NCI-H1417 (cell line): ENCODE measurements around the gene RASSF8.
"Not testable (repeated sequence)": the region's sequence is repeated elsewhere in the genome, so short reads cannot be mapped to it uniquely, and the experiment has no call there.

Source experiments
- DNase-seq, 3 experiments: peaks; one replicate each; lab custom pipeline; 2025; lab: John Stamatoyannopoulos, UW

RASSF8 gene

DNA sequence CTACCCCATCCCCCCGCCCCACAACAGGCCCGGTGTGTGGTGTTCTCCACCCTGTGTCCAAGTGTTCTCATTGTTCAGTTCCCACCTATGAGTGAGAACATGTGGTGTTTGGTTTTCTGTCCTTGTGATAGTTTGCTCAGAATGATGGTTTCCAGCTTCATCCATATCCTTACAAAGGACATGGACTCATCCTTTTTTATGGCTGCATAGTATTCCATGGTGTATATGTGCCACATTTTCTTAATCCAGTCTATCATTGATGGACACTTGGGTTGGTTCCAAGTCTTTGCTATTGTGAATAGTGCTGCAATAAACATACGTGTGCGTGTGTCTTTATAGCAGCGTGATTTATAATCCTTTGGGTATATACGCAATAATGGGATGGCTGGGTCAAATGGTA lies 98.8 kb downstream of the RASSF8 start:
- DNase-seq: not testable (repeated sequence)

DNA sequence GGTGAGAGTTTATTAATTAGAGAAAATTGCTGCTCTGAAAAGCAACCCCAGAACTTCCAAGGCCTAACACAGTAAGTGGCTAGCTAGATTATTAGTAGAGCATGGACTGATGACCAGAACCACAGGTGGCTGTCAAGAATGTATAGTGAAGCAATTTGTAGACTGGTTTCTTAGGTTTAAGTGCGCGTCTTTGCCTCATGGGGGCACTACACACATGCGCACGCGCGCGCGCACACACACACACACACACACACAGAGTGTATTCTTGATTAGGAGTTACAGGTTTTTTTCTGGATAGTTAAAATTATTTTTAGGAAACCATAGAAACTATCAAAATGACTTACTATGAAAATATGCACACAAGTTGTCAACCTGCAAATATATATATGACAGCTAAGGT lies 99.8 kb downstream of the RASSF8 start:
- no peak for DNase-seq

DNA sequence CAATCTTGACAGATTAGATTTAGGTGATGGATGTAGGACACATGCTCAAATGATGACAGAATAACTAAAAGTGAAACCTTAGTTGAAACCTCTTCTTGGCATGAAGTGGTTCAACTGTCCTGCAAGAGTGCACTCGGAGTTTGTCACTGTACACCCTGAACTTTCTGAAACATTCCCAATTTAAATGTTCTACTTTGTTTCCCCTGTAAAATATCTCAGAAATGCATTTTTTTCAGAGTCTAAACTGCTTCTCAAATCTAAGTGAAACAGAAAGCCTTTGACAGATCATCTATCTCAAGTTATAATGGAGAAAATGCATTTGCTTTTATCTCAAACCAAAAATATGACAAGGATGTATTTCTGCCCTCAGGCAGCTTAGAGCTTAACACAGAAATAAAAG lies 100.3 kb downstream of the RASSF8 start:
- no peak for DNase-seq

DNA sequence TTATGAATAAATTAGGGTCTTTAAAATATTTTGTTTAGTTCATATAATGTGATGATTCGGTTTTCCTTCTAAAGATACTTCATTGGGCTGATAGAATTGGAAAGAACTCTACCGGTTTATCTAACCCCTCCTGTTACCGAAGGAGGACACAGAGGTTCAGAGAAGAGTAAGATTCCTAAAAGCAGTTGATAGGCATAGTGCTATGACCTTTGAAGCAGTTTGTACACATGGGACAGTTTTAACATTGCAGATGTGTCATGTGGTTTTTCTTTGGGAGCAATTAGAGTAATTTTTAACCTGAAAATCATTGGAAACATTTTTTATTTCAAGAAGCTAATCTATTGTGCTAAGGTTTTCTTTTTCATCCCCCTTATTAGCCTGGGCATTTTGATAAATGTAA lies 103.5 kb downstream of the RASSF8 start:
- no peak for DNase-seq

DNA sequence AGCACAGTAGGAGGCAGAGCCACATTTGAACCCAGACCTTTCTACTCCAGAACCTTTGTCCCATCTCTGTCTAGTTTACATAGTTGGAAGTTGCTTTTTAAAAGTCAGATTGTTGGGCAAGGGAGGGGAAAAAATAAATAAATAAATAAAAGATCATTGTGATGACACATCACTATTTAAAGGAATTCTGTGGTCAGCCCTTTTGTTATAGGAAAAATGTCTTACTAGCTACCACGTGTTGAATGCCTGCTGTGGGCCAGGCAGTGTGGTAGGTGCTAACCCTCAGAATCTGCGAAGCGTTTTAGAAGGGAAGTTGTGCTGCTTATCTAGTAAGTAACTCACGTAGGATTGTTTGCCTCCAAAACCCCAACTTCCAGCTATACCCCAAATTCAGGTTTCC lies 104.1 kb downstream of the RASSF8 start:
- DNase-seq: no peak

DNA sequence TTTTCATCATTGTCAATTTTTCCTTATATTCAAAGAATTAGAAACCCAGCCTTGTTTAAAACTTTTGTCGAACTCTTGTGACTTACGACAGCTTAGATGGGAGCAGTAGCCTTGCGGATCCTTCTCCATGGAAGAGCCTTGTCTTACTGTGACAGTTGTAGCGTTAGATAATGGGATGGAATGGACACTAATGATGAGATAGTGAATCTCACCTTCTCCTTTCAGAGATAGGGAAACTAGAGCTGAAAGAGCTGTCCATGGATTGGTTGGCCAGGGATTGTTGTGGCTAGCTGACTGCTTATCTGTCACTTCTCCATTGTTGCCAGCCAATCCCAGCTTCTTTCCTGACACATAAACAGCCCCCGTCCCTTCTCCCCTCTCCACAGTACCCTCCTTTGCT lies 107.0 kb downstream of the RASSF8 start:
- DNase-seq: no peak

DNA sequence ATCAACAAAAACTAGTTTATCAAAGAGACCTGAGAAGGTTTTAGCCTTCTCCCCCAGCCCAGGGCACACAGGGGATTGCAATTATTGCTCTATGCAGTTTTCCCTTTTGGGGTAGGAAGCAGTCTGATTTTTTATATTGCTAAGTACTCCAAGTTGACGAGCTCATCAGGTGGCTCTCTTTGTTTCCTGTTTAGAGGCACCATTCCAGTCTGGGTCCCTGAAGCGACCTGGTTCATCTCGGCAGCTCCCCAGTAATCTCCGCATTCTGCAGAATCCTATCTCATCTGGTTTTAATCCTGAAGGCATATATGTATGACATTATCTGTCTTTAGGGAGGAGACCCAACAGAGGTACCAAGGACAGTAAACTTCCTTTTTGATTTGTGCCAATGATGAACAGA lies 110.0 kb downstream of the RASSF8 start:
- no peak for DNase-seq

DNA sequence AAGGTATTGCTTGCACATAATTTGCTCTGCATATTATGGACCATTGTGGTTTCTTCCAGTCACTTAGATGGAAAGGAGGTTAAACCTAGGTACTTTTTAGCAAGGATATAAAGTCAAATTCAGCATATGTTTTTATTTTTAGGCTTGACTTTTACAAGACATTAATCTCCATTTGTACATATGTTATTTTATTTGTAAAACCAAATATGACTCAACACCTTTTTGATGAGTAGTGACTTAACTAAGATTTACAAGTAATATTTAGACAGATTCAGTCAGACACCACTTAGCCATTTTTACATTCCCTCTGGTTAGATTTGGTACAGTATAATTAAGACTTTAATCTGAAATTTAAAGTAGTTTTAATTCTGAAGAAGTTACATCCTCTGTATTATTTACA lies 111.3 kb downstream of the RASSF8 start:
- DNase-seq: no peak

DNA sequence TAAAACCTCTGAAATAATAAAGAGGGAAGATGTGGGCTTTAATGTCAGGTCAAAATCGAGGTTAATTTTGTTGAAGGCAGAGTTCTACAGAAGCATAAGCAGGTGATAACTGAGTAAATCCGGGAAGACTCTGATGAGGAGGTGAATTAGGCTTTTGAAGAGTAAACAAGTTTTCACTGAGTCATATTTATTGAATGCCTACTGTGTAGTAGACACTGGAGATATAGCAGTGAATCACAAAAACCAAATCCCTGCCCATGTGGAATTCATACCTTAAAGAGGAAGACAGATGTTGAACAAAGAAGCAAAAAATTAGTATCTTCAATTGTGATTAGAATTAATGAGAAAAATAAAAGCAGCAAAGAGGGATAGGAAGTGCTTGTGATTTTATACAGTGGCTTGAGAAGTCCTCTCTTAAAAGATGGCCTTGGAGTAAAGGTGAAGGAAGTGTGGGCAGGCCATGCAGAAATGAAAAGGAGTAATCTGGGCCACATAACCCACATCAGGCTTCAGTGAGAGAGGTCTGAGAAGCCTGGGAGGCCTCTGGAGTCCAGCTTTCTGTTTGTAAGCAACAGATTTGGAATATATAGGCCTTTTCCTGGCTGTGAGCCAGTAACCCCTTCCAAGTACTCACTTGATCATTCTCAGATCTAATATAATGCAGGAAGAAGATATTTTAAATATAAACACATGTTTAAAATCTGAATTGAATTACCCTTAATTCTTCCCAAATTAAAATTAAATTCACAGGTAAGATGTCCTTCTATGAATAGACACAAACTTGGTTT lies 119.6 kb downstream of the RASSF8 start:
- no peak for DNase-seq

DNA sequence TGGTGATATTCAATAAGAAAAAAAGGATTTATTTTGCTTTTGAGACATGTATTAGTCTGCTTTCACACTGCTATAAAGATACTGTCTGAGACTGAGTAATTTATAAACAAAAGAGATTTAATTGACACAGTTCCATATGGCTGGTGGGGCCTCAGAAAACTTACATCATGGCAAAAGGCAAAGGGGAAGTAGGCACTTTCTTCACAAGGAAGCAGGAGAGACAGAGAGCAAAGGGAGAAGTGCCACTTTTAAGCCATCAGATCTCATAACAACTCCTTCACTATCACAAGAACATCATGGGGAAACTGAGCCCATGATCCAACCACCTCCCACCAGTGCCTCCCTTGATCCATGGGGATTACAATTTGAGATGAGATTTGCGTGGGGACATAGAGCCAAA lies 122.4 kb downstream of the RASSF8 start:
- no peak for DNase-seq

DNA sequence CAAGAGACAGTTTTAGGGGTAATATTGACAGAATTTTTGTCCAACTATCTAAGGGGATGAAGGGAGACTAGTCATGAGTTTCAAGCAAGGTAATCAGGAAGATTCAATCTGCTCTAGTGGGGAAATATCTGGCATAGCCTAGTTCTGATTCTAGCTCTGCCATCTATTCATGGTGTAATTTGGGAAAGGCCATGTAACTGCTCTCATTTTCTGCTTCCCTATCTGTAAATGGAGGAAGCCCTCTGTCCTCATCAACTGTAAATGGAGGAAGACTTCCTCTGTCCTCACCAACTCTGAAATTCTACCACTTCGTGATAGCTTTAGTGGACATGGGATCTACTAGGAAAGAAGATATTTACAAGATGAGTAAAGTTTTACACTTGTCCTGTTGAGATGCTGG lies 128.5 kb downstream of the RASSF8 start:
- DNase-seq: no peak

DNA sequence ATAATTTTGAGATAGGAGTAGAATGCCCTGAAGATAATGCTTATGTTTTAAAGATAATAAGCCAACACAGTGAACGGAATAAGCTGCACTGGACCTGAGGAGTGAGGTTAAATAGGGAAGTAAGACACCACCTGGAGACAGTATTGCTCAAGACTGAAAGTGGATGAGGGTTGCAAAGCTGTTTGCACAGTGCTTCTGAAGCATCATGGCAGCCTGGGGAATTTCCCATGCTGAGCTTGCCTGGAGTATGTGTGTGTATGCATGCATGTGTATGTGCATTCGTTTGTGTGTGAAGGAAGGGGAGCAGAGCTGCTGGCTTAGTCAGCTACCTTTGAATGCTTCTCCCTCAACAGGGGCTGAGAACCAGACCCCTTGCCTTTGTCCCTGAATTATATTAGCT lies 130.5 kb downstream of the RASSF8 start:
- DNase-seq: no peak

DNA sequence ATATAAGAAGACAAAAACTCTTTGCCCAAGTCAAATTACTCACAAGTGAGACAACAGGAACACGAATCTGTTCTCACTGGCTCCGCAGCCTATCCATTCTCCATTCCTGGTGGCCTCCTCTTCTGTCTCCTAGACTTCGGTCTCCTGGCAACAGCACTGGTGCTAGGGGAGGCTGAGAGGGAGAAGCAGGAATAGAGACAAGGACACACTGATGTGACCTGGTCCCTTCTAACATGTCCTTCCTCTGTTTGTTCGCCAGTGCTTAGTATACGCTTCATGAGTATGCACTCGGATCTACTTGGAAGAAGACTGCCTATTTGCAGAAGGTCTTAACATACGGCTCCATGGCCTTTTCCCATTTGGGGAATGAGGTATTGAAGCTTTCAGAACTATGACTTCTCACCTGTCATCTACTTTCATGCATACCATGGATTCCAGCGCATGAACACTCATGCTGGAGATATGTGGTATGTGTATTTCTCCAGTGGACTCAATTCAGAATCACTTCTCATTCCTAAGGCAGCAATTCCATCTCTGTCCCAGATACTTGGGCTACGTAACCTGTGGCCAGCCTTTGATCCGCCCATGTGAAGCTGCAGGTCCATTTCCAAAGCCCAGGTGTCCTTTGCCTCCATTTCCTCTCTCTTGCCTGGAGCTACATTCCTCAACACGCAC lies 132.5 kb downstream of the RASSF8 start:
- DNase-seq: peak in 1 of 3 experiments; percentile 41

DNA sequence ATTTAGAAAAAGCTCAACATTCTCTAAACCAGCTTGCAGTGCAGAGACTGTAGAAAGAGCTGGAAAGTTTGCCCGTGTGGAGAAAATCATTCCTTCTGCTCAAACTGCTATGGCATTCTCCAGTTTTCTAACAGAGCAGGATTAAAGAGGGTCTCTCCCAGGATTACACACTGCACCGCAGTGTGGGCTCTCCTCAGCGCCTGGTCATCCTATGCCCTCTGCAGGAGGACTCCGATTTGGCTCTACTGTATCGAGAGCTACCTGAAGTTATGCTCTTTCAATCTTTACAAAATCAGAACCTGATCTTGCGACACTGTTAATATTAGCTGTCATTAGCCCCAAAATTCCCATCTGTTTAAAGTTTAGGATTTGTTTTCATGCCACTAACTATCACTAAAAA lies 133.3 kb downstream of the RASSF8 start:
- DNase-seq: no peak

DNA sequence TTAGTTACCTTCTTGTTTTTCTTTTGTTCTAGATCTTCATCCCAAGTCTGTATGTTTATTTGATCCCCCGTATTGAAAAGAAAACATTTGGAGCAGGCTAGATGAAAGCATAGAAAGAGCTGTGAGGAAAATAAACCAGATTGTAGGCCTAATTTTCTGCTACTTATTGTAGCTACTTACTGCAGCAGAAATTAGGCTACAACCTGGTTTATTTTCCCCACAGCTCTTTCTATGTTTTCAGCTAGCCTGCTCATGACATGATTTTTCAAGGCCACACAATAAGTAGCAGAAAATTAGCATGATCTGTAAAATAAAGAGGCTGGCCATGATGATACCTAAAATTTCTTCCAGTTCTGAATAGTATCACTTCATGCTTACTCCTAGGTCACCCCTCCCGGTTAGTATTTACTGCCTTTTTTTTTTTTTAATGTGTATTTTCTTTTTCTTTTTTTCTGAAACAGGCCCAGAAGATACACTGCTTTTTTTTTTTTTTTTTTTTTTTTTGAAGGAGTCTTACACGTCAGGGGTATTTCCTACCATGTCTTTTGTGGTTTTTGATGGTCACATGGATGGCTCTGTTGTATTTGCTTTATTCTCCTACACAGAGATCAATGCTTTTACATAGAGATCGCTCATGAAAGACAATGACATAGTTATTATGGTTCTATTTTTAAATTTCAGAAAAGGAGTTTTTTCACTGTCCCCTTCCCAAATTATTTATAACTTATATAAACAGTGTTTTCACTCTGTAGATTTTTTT lies 134.0 kb downstream of the RASSF8 start:
- no peak for DNase-seq

DNA sequence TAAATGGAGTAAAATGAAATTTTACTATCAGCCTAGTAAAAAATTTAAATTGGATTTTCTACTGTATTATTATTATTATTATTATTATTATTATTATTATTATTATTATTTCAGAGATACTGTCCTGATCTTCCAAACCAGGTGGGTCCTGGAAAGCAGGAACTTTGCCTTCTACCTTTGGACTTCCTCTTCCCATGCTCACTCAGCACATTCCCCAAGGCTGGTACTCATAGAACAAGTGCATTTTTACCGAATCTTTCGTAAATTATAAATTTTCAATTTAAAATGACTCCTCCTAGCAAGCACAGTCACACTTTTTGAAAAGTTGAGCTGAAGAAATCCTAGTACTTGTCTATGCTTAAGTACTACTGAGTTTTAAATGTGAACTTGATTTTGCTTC lies 136.7 kb downstream of the RASSF8 start:
- no peak for DNase-seq

DNA sequence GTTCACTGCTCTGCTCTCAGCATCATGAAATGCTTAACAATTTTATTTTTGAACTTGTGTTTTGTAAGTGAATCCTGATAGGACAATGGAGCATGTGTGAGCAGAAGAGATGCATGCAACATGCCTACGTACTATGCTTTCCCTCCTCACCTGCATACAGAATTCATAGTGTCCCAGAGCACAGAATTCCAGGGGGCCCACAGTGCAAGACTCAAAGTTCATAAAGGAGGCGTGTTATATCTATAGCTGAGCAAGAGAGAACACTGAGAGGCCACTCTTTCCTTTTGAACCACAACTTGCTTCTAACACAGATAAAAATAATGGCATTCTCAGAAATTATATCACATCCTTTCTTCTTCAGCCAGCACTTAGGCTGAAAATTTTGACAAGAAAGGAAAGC lies 137.6 kb downstream of the RASSF8 start:
- DNase-seq: no peak

DNA sequence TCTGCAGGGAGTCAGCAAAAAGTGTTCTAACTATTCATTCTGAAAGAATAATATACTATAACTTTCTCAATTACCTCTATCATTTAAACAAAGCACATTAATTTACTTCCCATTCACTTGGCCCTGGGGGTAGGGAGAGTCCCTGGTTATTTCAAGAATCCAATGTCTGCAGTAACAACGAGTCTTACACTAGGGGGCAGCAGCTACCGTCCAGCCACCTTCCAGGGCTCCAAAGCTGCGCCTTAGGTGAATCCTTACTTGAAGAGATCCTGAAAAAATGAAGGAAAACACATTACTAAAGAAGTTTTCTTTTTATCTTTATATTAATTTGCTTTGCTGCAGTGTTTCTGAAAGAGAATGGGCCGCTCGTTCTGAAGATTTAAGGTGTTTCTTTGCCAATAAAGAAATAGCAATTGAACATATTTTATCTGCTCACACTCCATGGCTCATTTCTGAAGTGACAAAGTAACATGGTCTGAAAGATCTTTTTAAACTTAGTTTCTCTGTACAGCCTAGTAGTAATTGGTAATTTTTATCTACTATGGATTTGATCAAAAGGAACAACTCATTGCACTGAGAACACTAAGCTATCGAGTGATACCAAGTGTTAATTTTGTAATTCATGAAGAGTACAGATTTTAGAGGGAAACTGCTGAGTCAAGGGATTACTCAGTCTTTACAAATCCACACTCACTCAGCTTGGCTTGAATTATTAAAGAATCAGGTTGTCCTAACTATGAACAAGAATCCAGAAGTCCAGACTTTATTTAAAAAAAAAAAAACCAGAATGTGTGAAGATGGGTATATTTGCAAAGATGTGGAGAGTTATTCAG lies 138.8 kb downstream of the RASSF8 start:
- DNase-seq: peak; percentile 33 to 87 (median 72)

DNA sequence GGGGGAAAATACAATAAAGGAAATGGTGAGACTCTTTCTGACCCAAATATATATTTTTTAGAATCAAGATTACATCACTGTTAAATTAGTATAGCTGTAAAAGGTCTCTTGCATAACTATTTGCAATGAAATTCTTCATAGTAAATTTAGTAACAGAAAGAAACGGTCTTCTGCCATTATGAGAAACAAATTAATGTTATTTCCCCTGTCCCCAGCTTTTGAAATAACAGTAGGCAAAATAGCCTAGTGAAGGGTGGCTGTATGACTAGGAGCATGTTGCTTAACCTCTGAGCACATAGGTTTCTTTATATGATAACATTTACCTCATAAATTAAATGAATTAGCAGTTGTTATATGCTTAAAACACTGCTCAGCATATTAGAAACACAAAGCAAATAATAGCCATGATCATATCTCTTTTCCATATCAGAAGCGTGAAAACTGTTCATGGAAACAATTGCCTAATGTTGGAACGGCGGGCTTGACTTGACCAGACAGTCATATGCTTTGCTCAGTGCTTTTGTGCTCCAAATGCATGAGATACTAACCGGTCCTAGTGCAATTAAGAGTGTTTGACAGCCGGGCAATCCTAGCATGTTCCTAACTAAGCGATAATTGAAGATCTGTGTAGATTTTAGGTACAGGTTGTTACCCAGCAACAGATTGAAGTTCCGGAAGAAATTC lies 142.3 kb downstream of the RASSF8 start:
- DNase-seq: no peak

DNA sequence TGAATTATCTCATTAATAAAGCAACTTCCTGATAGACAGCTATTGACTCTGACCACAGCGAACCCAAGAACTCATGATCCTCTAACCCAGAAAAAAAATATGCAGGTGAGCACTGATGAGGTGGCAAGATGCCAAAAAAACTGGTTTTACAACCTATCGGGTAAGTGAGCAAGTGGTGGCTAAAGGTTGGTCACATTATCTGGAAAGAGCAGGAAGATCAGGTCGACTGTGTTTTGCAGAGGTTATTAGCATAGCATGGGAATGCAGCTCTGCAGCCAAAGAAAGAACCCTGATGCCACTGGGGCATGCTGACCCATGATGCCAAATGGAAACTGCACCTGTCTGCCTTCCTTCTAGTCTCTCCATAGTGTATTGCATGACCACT lies 142.9 kb downstream of the RASSF8 start:
- DNase-seq: peak; percentile 20 to 95 (median 78)

DNA sequence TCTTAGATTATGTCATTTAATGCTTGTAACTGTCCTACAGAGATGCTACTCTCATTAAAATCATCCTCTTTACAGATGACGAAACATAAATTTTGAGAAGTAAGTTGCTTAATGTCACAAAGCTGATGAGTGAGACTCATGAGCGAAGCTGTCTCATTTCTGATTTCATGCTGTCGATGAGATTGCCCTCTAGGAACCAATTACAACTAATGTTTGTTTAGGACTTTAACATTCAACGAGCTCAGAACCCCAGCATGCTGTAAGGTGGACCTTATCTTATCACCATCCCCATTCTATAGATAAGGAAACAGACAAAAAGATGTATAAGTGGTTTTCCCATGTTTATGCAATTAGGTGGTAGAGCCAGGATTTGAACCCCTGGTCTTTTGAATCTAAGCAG lies 143.3 kb downstream of the RASSF8 start:
- no peak for DNase-seq

DNA sequence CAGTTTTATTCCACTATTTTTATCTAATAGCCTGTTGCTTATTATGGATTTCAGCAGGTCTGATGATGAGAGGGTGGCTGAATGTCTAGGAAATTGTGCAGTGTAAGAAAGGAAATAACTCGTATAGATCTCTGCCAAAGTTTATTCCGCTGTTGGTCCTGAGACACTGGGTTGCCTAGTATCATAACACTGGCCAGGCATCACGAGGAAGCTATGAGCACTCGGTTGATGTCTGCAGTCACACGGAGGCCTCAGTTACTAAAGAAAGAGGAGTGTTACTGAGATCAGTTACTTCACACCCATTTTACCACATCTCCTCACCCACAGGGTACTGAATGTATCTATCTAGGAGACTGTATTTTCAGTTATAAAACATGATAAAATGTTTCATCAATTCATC lies 144.5 kb downstream of the RASSF8 start:
- DNase-seq: no peak
